Tibial nerve (tissue), 4 donors: Measurements from ENCODE around the gene LSAMP. TPM values are rescaled to one million over a fixed set of nuclear protein-coding genes. Genes with fewer than 3 reads are reported as not detected.

ENCODE experiments used
- DNase-seq, 2 donors: peaks; one replicate each; pipeline ENCODE4 v3.0.0-alpha.2; 2019; ENCODE audit warnings: low spot score in 2 of 2
- H3K27ac ChIP-seq, 4 donors: fragments of 200-600 bp; sonication (generic) in 3 of 4; one replicate each; pipeline ENCODE4 v1.5.1; 2017 to 2019; ENCODE audit warnings: mild to moderate bottlenecking in 1 of 4
- H3K27me3 ChIP-seq, 2 donors: fragments of 200-600 bp; sonication (generic) in 1 of 2; one replicate each; pipeline versions ENCODE4 v1.5.1 to v1.6.0; 2017 to 2019
- H3K36me3 ChIP-seq, 3 donors: fragments of 200-600 bp; sonication (generic); one replicate each; pipeline ENCODE4 v1.5.1; 2018 to 2019
- H3K4me1 ChIP-seq, 4 donors: fragments of 200-600 bp; sonication (generic) in 3 of 4; one replicate each; pipeline ENCODE4 v1.5.1; 2017 to 2019
- H3K4me3 ChIP-seq, 4 donors: fragments of 200-600 bp; sonication (generic) in 3 of 4; one replicate each; pipeline ENCODE4 v1.5.1; 2017 to 2019; ENCODE audit warnings: mild to moderate bottlenecking in 1 of 4, moderate library complexity in 1 of 4
- H3K9me3 ChIP-seq, 4 donors: fragments of 200-600 bp; sonication (generic) in 3 of 4; one replicate each; pipeline ENCODE4 v1.5.1; 2017 to 2019
- EP300 ChIP-seq, 2 donors: sonication (generic); formaldehyde crosslinking; IDR thresholded peaks; one replicate each; pipeline ENCODE4 v1.6.1; 2017; ENCODE audit warnings: antibody characterized with exemption in 2 of 2, mild to moderate bottlenecking in 1 of 2
- POLR2A ChIP-seq, 2 donors: fragments of 450-650 bp; IDR thresholded peaks; one replicate each; pipeline ENCODE4 v1.6.1; 2017; ENCODE audit warnings: antibody characterized with exemption in 2 of 2, mild to moderate bottlenecking in 2 of 2, moderate library complexity in 2 of 2
- WGBS, 2 donors: methylation state at CpG; one replicate each; pipeline ENCODE4 v1.1.5; 2018; 5-methylcytosine and 5-hydroxymethylcytosine counted together
- total RNA-seq, 4 donors: library from RNA; depleted of rRNA; stranded (reverse); fragments of >200 nt; gene quantifications; one replicate each; pipeline ENCODE4 v1.1.0, GENCODE V29; 2016
- TF ChIP-seq, protein P1 (sequence below), 5 experiments: fragments of 200-600 bp in 3 of 5; fragments of 450-650 bp in 2 of 5; sonication (generic) in 3 of 5; IDR thresholded peaks; one replicate each; pipeline ENCODE4 v1.5.1; 2016 to 2019; ENCODE audit warnings: antibody characterized with exemption in 5 of 5, mild to moderate bottlenecking in 3 of 5, moderate library complexity in 2 of 5

The LSAMP gene
- total RNA-seq, 4 donors from 2014 or later, result 3.6 to 6.1 (median 4.2) TPM

- 62 to 71% methylated on average over 4 of the region's 4 CpGs for WGBS, 2 donors
- Histone ChIP-seq H3K4me1 (no peaks in the 10 kb centered on the region), H3K4me3 (no peak overlapping the region), H3K9me3 (no peaks in the 10 kb centered on the region), H3K36me3 (no peaks in the 10 kb centered on the region), H3K27ac (no peak overlapping the region), H3K27me3 (no peaks in the 10 kb centered on the region)
- DNase-seq, result no peak
- TF ChIP-seq POLR2A (IDR thresholded peaks at IDR 0.05) (no peak), EP300 (IDR thresholded peaks at IDR 0.05) (no peak)
- TF ChIP-seq, protein P1, sequence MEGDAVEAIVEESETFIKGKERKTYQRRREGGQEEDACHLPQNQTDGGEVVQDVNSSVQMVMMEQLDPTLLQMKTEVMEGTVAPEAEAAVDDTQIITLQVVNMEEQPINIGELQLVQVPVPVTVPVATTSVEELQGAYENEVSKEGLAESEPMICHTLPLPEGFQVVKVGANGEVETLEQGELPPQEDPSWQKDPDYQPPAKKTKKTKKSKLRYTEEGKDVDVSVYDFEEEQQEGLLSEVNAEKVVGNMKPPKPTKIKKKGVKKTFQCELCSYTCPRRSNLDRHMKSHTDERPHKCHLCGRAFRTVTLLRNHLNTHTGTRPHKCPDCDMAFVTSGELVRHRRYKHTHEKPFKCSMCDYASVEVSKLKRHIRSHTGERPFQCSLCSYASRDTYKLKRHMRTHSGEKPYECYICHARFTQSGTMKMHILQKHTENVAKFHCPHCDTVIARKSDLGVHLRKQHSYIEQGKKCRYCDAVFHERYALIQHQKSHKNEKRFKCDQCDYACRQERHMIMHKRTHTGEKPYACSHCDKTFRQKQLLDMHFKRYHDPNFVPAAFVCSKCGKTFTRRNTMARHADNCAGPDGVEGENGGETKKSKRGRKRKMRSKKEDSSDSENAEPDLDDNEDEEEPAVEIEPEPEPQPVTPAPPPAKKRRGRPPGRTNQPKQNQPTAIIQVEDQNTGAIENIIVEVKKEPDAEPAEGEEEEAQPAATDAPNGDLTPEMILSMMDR (IDR thresholded peaks at IDR 0.05), result no peak
Measured at GRCh38 chr3:115999613-116000012, 445.7 kb downstream of the LSAMP start.

DNA sequence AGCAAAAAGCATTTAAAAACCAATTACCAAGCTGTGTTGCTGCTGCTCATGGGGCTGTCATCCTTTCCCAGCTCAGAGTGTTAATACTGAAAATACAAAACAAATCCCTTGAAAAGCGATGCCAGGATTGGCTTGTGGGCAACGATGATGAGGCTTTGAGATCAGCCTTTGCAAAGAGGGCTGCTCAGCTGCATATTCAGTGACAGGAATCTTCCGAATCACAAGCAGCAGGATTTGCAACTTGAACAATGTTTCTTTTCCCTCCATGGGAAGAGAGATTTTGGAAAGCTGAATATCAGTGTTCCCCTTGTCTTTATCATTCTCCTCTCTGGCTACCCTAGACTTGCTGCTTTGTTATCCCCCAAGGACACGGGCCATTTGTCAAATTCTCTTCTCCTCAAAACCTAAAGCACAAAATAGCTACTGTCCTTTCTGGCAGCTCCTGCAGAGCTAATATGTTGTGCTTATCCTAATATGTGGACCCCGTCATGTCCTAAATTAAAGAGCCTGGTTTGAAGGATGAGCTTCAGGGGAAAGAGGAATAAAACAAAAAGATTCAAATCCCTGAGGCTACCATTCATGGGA is 446.2 kb downstream of the LSAMP start:
- DNase-seq, result no peak
- WGBS, 2 donors, result 53 to 58% methylated on average over 5 of the region's 5 CpGs
- no peaks in the 10 kb centered on the region for H3K9me3 ChIP-seq
- H3K27me3 ChIP-seq, result no peaks in the 10 kb centered on the region
- no peaks in the 10 kb centered on the region for H3K4me1 ChIP-seq
- TF ChIP-seq POLR2A (IDR thresholded peaks at IDR 0.05), result no peak
- TF ChIP-seq, protein P1 (IDR thresholded peaks at IDR 0.05), result no peak
- no peak for TF ChIP-seq EP300 (IDR thresholded peaks at IDR 0.05)
- H3K27ac ChIP-seq, result no peak overlapping the region
- H3K4me3 ChIP-seq, result no peak overlapping the region
- no peaks in the 10 kb centered on the region for H3K36me3 ChIP-seq

DNA sequence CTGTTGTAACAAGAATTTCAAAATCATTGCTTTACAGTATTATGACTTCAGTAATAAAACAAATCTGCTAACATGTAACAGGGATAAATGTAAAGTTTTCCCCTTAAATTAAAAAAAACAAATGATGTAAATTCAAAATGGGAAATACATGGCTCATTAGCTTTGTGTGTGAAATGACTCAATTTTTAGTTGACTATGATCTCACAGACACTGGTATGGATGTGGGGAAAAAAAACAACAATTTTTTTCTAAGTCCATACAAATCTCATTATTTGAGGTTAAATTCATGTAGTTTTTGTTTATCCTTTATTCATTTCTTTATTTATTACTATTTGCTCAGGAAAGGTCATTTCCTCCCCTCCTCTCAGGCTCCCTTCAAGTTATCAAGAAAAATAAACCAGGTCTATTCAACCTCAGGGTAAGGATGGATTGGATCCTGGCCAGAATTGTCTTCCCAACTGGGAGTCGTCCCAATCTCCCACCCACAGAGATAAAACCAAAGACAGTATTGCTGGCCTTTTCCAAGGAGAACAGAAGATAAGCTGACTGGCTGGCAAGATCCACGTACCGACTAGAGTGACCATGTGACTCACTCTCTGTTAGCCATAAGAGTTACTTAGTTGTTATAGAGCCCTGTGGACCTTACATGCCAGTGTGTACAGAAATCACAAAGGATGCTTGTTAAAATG is 448.7 kb downstream of the LSAMP start:
- H3K36me3 ChIP-seq, result no peaks in the 10 kb centered on the region
- no peak overlapping the region for H3K4me3 ChIP-seq
- no peaks in the 10 kb centered on the region for H3K4me1 ChIP-seq
- H3K27me3 ChIP-seq, result no peaks in the 10 kb centered on the region
- no peak for TF ChIP-seq EP300 (IDR thresholded peaks at IDR 0.05)
- no peak for TF ChIP-seq POLR2A (IDR thresholded peaks at IDR 0.05)
- TF ChIP-seq, protein P1 (IDR thresholded peaks at IDR 0.05), result no peak
- no peaks in the 10 kb centered on the region for H3K9me3 ChIP-seq
- WGBS, 2 donors, result 26 to 31% methylated on average over 3 of the region's 3 CpGs
- H3K27ac ChIP-seq, result no peak overlapping the region
- DNase-seq, result no peak

DNA sequence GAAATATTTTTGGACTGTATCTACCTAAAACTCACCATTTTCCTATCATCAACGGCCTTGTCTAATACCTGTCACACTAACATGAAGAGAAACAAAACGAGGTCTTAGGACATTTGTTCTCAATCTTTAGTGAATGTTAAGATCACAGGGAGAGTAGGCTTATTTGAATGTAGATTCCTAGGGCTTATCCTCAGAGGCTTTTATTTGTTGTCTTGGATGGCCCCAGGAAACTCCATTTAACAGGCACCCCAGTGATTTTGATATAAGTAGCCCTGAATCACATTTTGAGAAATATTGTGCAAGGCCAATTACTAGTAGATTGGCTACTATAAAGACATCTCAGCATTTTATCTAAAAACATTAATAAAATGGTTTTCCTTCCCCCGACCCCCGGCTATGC is 454.6 kb downstream of the LSAMP start:
- H3K4me1 ChIP-seq, result no peaks in the 10 kb centered on the region
- no peaks in the 10 kb centered on the region for H3K9me3 ChIP-seq
- TF ChIP-seq POLR2A (IDR thresholded peaks at IDR 0.05), result no peak
- TF ChIP-seq, protein P1 (IDR thresholded peaks at IDR 0.05), result no peak
- no peak for TF ChIP-seq EP300 (IDR thresholded peaks at IDR 0.05)
- H3K27ac ChIP-seq, result no peak overlapping the region
- H3K27me3 ChIP-seq, result no peaks in the 10 kb centered on the region
- WGBS, 2 donors, result 79 to 80% methylated on average over 4 of the region's 4 CpGs
- no peaks in the 10 kb centered on the region for H3K36me3 ChIP-seq
- no peak for DNase-seq
- no peak overlapping the region for H3K4me3 ChIP-seq

- H3K27ac ChIP-seq, result no peak overlapping the region
- DNase-seq, result no peak
- no peaks in the 10 kb centered on the region for H3K27me3 ChIP-seq
- WGBS, 2 donors, result 84 to 88% methylated on average over 5 of the region's 5 CpGs
- no peak overlapping the region for H3K4me3 ChIP-seq
- H3K4me1 ChIP-seq, result no peaks in the 10 kb centered on the region
- TF ChIP-seq EP300 (IDR thresholded peaks at IDR 0.05) (no peak), POLR2A (IDR thresholded peaks at IDR 0.05) (no peak)
- TF ChIP-seq, protein P1 (IDR thresholded peaks at IDR 0.05), result no peak
- H3K36me3 ChIP-seq, result no peaks in the 10 kb centered on the region
- no peaks in the 10 kb centered on the region for H3K9me3 ChIP-seq
Measured at GRCh38 chr3:115989684-115990421, 455.4 kb downstream of the LSAMP start.
